Activated CD4-positive, CD25-positive, alpha-beta regulatory T cell (primary cell): Measurements from ENCODE around the gene PNPLA4.

ENCODE experiments used
- DNase-seq, 4 experiments: peaks; one replicate each; lab custom pipeline; 2025; lab: John Stamatoyannopoulos, UW

The PNPLA4 gene, protein sequence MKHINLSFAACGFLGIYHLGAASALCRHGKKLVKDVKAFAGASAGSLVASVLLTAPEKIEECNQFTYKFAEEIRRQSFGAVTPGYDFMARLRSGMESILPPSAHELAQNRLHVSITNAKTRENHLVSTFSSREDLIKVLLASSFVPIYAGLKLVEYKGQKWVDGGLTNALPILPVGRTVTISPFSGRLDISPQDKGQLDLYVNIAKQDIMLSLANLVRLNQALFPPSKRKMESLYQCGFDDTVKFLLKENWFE

DNA sequence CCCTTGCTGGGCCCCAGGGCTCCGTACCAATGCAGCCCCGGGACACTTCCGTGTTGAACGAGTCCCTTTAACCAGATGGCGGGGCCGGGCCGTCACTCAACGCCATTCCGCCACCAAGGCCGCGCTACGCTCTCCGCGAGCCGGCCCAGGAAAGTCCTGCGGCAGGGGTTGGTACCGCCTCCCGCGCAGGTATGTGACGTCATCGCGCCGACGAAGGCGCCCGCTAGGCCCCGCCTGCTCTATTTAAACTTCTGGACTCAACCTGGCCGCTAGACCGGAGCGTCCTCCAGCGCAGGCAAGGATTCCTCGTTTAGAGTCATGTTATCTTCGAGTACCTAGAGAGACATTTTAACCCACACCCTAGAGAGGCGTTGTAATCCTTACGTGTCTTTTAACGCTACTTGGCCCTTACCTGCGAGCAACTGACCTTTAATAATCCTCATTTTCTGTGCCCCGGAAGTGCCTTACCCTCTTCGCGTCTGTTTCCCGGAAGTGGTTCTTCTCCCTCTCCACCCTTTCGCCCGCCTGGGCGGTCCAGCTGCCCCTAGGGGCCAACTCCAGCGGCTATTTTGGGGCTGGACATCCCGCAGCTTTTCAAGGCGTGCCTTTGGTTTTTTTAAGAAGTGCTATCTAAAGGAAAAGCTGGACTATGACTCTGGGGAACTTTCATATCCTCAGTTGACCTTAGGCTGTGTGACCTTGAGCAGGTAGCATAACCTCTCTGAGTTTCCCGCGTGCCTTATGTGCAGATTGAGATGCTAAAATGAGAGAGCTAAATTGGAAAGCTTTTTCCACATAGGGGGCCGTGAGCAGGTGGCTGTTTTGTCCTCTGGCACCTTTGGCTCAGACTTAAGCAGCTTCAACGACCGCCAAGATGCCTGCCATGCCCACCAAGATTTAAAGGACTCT lies at the start of gene PNPLA4:
PNPLA4 (minus strand) TSS at position 155 of the 909 bp plus-strand sequence. CDS start 1,294 bp downstream, outside the sequence.
- peak; percentile 39 to 62 (median 58) for DNase-seq

- no peak for DNase-seq
These were observed 45.4 kb upstream of the PNPLA4 start for GRCh38 chrX:7972586-7972985.

- no peak for DNase-seq
These were observed 43.2 kb upstream of the PNPLA4 start for GRCh38 chrX:7970428-7970827.

DNA sequence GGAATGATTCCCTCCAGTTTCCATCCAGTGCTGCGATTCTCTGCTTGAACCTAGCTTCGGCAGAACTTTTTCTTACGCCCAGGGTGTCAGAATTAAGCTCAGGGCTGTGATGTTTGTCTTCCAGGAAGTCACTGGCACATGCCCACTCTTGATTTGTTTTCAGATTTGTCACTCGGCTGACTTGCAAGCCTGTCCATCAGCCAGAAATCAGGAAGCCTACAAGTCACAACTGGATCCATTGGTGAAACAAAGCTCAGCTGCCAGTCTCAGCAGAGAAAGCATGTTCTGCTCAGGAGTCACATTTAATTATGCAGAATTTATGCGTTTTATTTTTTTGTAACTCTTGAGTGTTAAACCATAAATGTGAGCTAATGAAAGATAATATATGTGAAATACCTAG lies 38.2 kb upstream of the PNPLA4 start:
- DNase-seq: no peak

DNA sequence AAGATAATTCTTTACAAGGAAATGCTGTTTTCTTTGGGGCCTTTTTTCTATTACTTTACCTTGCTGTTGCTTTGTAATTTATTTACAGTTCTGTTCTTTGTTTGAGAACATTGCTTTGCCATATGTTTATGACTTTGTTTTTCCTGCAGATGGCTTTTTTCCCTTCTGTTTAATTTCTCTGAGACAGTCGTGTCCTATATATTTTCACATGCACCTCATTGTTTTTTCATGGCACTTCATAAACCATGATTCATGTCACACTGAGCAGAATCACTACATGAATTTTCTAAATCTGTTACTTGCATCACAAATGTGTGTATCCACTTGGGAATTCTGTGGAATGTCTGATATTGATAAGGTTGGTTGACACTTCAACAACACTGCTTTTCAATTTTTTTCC lies 33.0 kb upstream of the PNPLA4 start:
- no peak for DNase-seq

- no peak for DNase-seq
These were observed 26.2 kb upstream of the PNPLA4 start for GRCh38 chrX:7953446-7953845.

GRCh38 chrX:7950865-7951264 lies 23.7 kb upstream of the PNPLA4 start:
- no peak for DNase-seq

DNA sequence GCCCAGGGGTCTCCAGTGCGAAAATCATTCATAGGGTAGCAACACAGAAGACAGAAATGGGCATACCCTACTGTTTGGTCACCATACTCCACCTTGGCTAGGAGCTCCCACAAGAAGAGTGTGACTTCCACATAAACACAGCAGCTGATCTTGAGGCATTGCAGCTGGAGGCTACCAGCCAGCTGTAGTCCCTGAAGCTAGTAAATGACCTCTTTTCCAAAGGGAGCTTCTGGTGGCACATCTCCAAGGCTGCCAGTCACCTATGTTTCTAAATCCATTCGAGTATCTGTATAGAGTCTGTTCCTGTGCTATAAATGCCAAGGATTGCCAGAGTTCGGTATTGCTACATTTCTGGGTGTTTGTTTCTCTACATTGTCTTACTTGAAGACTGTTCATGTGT lies 21.3 kb upstream of the PNPLA4 start:
- DNase-seq: no peak

DNA sequence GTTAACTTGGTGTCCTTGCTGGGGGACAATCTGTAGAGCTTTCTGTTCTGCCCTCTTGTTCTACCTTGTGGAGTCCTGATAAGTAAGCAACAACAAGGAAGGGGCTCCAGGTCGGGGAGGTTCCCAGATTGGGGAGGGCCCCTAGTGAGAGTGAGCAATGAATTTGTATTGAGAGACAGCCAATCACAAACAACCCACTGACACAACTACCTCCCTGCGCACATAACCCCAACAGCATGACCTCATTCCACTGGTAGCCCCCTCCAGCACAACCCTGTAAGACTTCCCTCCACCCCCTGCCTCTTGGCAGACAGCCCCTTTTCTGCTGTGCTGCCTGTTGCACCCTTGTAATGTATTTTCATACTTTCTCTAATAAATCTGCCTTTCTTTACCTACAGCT lies 19.7 kb upstream of the PNPLA4 start:
- no peak for DNase-seq

- DNase-seq: no peak
These were observed 16.5 kb upstream of the PNPLA4 start for GRCh38 chrX:7943600-7944245.

DNA sequence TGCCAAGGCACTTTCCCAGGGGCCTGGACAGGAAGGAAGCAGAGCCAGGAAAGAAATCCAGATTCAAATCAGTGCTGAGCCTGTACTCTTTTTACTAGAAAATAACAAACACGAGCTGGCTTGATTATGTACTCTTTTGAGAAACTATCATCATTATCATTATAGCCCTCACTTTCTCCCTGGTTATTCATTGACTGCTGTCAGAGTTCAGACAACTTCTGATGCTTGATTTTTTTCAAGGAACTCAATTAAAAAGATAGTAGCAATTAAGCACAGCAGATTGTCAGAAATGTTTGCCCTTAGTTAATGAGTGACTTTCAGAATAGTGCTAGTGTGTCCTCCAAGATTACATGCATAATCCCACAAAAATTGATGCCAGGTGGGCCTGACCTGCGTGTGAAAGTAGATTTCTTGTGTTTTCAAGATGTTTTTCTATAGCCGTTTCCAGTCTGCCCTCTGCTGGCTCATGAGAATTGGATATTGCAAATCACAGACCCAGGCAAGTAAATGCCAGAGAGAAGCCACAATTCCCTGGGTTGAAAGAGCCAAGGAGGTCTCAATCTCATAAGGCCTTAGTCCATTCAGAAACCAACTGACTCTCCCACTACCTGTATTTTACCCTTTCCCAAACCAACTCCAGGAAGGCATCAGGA lies 14.3 kb upstream of the PNPLA4 start:
- no peak for DNase-seq

DNA sequence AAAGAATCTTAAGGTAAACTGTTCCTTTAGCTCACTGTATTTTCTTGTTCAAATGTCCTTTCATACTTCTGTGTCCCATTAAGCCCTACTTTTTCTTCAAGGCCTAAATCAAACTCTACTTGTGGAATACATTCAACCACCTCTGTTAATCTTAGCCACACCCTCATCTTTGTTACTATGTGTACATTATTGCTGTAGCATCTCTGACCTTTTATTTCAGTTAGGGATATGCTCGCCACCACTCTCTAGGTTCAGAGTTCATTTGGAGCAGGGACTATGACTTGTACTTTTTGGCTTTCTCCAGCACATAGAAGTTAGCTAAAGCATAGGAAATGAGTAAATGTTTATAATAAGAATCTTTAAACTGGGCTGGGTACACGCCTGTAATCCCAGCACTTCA lies 6.8 kb upstream of the PNPLA4 start:
- DNase-seq: no peak

GRCh38 chrX:7926914-7927258 lies 327 bp downstream of the PNPLA4 start:
- no peak for DNase-seq

- no peak for DNase-seq
These were observed 712 bp downstream of the PNPLA4 start for GRCh38 chrX:7926501-7926900.

DNA sequence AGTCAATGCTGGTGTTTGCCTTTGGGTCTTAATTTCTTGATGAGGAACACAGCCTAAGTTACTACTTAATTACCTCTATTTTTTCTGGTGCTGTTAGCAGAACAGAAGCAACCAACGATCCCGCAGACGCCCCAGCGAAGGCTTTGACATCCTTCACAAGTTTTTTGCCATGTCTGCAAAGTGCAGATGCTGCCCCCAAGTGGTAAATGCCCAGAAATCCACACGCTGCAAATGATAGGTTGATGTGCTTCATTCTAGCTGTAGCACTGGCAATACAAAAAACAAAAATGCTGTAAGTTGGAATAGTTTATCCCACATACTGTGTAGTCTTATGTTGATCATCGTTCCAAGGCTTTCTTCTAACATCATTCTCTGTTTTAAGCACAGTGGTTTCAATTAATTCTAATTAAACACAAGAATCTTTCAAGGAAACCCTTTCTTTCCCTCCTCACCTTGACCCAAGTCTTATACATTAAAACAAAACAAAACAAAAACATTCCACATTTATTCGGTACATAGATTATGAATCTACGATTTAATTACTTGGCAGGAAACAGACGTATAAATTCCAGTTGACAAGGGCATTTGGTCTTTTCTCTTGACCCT lies 1.2 kb downstream of the PNPLA4 start:
- peak; percentile 0 to 6 (median 1) for DNase-seq

- DNase-seq: no peak
These were observed 5.5 kb downstream of the PNPLA4 start for GRCh38 chrX:7921750-7922149.

DNA sequence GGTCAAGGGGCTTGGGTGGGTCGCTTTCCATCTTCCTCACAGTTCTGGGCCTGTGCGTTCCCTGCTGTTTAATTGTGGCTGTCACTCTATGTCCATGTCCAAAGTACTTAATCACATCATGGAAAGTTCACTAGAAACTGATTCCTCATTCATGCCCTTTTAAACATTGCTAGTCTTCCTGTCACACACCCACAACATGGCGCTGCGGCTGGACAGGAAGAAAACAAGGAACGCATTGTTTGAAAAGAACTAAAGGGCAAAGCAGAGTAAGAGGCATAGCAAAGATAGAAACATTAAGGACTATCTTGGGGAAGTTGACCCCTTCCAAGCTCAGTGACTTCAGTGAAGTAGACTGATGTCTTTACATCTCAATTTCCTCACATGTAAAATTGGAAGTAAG lies 18.4 kb downstream of the PNPLA4 start:
- no peak for DNase-seq

- no peak for DNase-seq
These were observed 22.7 kb downstream of the PNPLA4 start for GRCh38 chrX:7904562-7904961.

DNA sequence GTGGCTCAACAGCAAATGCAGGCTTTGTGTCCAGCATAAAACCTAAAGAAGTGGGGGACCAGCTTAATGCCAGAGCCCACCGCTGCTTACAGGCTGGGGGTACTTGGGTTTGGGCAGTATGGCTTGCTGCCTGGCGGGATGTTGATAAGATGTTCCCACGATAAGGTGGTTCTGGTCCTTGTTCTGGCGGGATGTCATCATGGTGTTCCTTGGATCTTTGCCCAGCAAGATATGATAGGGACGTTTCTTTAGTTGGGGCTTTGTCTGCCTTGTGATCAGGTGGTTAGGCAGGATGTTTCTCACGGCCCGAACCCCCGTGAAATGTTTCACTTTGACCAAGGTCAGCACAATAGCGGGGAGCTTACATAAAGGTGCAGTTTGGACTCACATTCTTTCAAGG lies 35.3 kb downstream of the PNPLA4 start:
- no peak for DNase-seq

- DNase-seq: no peak
These were observed 37.5 kb downstream of the PNPLA4 start for GRCh38 chrX:7889680-7890079.

GRCh38 chrX:7889135-7889534 lies 38.1 kb downstream of the PNPLA4 start:
- DNase-seq: no peak

DNA sequence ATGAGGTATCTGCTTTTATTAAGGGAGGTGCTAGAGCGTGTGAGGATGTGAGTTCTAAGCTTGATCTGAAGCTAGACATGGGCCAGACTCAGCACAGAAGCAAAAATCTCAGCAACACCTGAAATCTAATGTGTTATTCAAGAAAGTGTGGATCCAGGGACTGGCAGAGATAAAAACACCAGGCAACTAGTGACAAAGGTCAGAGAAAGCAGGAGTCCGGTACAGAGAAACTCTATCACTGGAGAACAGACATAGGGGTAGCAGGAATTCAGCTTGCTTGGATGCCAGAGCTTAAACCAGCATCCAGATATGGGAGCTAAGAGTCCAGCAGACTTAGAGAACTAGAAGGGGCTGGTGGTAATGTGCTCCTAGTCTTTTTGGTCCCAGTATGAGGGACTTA lies 50.3 kb downstream of the PNPLA4 start:
- DNase-seq: no peak
